Fibroblast of upper back skin (primary cell): ENCODE measurements around the gene TLR7.

Source experiments
- DNase-seq: peaks from one replicate; pipeline ENCODE4 v3.0.0-alpha.2; 2013

Gene TLR7

GRCh38 chrX:12934850-12935249 lies 68.0 kb downstream of the TLR7 start:
- no peak for DNase-seq

GRCh38 chrX:12936947-12937346 lies 70.1 kb downstream of the TLR7 start:
- DNase-seq = no peak
